GM23338 (cell line): ENCODE data around the gene GPC6. TPM values are rescaled to one million over a fixed set of nuclear protein-coding genes. Genes with fewer than 3 reads are reported as not detected.

Experiments used
- ATAC-seq: fragments of 200-7000 bp; cut with Tn5 transposase; 3 replicates; pipeline ENCODE4 v1.9.1; 2020
- DNase-seq: peaks from one replicate; pipeline ENCODE4 v3.0.0-alpha.2; 2015; ENCODE audit warnings: low spot score
- H2AFZ ChIP-seq: fragments of 200-600 bp; sonication (generic); 2 replicates; pipeline ENCODE4 v1.8.0; 2016; ENCODE audit warnings: antibody characterized with exemption, mild to moderate bottlenecking, moderate library complexity
- H3F3A ChIP-seq: fragments of 200-600 bp; sonication (generic); replicated peaks from 2 replicates; pipeline ENCODE4 v1.8.0; 2017; ENCODE audit warnings: antibody characterized with exemption, mixed run types, low read depth
- H3K27ac ChIP-seq: fragments of 200-600 bp; sonication (generic); 2 replicates; pipeline ENCODE4 v1.6.1; 2016; ENCODE audit warnings: low read depth
- H3K27me3 ChIP-seq: fragments of 200-600 bp; sonication (generic); 2 replicates; pipeline ENCODE4 v1.8.0; 2016; ENCODE audit warnings: mild to moderate bottlenecking, mixed run types, moderate library complexity; ENCODE audit not compliant: insufficient read depth
- H3K36me3 ChIP-seq: fragments of 200-600 bp; sonication (generic); 2 replicates; pipeline ENCODE4 v1.8.0; 2016; ENCODE audit warnings: mild to moderate bottlenecking; ENCODE audit not compliant: insufficient read depth
- H3K4me1 ChIP-seq: fragments of 200-600 bp; sonication (generic); 2 replicates; pipeline ENCODE4 v1.8.0; 2016; ENCODE audit warnings: mild to moderate bottlenecking, moderate library complexity; ENCODE audit not compliant: insufficient read depth
- H3K4me2 ChIP-seq: fragments of 200-600 bp; sonication (generic); 2 replicates; pipeline ENCODE4 v1.7.1; 2017; ENCODE audit warnings: mixed run types
- H3K4me3 ChIP-seq: fragments of 200-600 bp; sonication (generic); 2 replicates; pipeline ENCODE4 v1.6.1; 2016; ENCODE audit warnings: mixed run types
- H3K79me2 ChIP-seq: fragments of 200-600 bp; sonication (generic); replicated peaks from 2 replicates; pipeline ENCODE4 v1.8.0; 2017; ENCODE audit warnings: mild to moderate bottlenecking; ENCODE audit not compliant: insufficient read depth
- H3K9me2 ChIP-seq: fragments of 200-600 bp; sonication (generic); 2 replicates; pipeline ENCODE4 v1.8.0; 2017; ENCODE audit not compliant: insufficient read depth
- H4K20me1 ChIP-seq: fragments of 200-600 bp; sonication (generic); replicated peaks from 2 replicates; pipeline ENCODE4 v1.8.0; 2017; ENCODE audit warnings: mild to moderate bottlenecking; ENCODE audit not compliant: insufficient read depth
- H3K27ac Mint-ChIP-seq: 2 replicates; pipeline ENCODE4 v1.8.0; 2020; ENCODE audit warnings: inconsistent platforms, mild to moderate bottlenecking, moderate library complexity, mixed read lengths
- H3K27me3 Mint-ChIP-seq: 3 replicates; pipeline ENCODE4 v1.8.0; 2022; ENCODE audit warnings: low read depth, mild to moderate bottlenecking, moderate library complexity, mixed read lengths, inconsistent platforms; ENCODE audit not compliant: insufficient read depth, poor library complexity
- H3K36me3 Mint-ChIP-seq: 3 replicates; pipeline ENCODE4 v1.8.0; 2021; ENCODE audit warnings: low read depth, mild to moderate bottlenecking, inconsistent platforms, moderate library complexity, mixed read lengths
- H3K4me1 Mint-ChIP-seq: 3 replicates; pipeline ENCODE4 v1.8.0; 2020; ENCODE audit warnings: mild to moderate bottlenecking, inconsistent platforms, mixed read lengths
- H3K4me3 Mint-ChIP-seq: 3 replicates; pipeline ENCODE4 v1.8.0; 2021; ENCODE audit warnings: moderate library complexity, mild to moderate bottlenecking, inconsistent platforms, mixed read lengths
- H3K9me3 Mint-ChIP-seq: 3 replicates; pipeline ENCODE4 v1.8.0; 2020; ENCODE audit warnings: moderate library complexity, mild to moderate bottlenecking, inconsistent platforms, mixed read lengths
- CREB1 ChIP-seq: fragments of 250-450 bp; sonication (Bioruptor Pico); IDR thresholded peaks from 2 replicates; pipeline ENCODE4 v1.5.0; 2020; ENCODE audit warnings: low read depth, mild to moderate bottlenecking, moderate library complexity
- CTCF ChIP-seq, 2 experiments: fragments of 200-600 bp in 1 of 2; sonication (generic) in 1 of 2; conservative IDR thresholded peaks; 2 replicates each; pipeline versions ENCODE4 v1.5.1 to v1.6.1; 2016 to 2017; ENCODE audit warnings: antibody characterized with exemption in 2 of 2, low read depth in 2 of 2, mild to moderate bottlenecking in 2 of 2, moderate library complexity in 1 of 2
- ETS1 ChIP-seq: IDR thresholded peaks from 2 replicates; pipeline ENCODE4 v1.6.1; 2016; ENCODE audit warnings: antibody characterized with exemption
- EZH2 ChIP-seq: fragments of 200-600 bp; sonication (generic); IDR thresholded peaks from one replicate; pipeline ENCODE4 v1.8.0; 2017; ENCODE audit warnings: antibody characterized with exemption, mild to moderate bottlenecking, low read depth; ENCODE audit not compliant: unreplicated experiment
- EZH2phosphoT487 ChIP-seq: fragments of 200-600 bp; sonication (generic); IDR thresholded peaks from one replicate; pipeline ENCODE4 v1.8.1; 2018; ENCODE audit warnings: antibody characterized with exemption; ENCODE audit not compliant: unreplicated experiment
- JUNB ChIP-seq: IDR thresholded peaks from one replicate; pipeline ENCODE4 v1.6.1; 2016; ENCODE audit warnings: antibody characterized with exemption; ENCODE audit not compliant: unreplicated experiment
- NANOG ChIP-seq: IDR thresholded peaks from 2 replicates; pipeline ENCODE4 v1.6.1; 2016; ENCODE audit warnings: antibody characterized with exemption, borderline replicate concordance
- POLR2AphosphoS5 ChIP-seq: IDR thresholded peaks from 2 replicates; pipeline ENCODE4 v1.6.1; 2016; ENCODE audit warnings: antibody characterized with exemption, low read depth
- REST ChIP-seq: IDR thresholded peaks from one replicate; pipeline ENCODE4 v1.6.1; 2018; ENCODE audit warnings: antibody characterized with exemption; ENCODE audit not compliant: unreplicated experiment
- STAT1 ChIP-seq: IDR thresholded peaks from one replicate; pipeline ENCODE4 v1.6.1; 2016; ENCODE audit warnings: antibody characterized with exemption; ENCODE audit not compliant: unreplicated experiment
- ZNF114 ChIP-seq: fragments of 250-450 bp; sonication (Bioruptor Pico); IDR thresholded peaks from 2 replicates; pipeline ENCODE4 v1.5.0; 2020; ENCODE audit warnings: mild to moderate bottlenecking, moderate library complexity
- ZNF331 ChIP-seq: fragments of 250-450 bp; sonication (Bioruptor Pico); IDR thresholded peaks from 2 replicates; pipeline ENCODE4 v1.5.0; 2020; ENCODE audit warnings: low read depth, mild to moderate bottlenecking, moderate library complexity
- ZNF462 ChIP-seq: fragments of 250-450 bp; sonication (Bioruptor Pico); IDR thresholded peaks from 2 replicates; pipeline ENCODE4 v1.5.0; 2020; ENCODE audit warnings: mild to moderate bottlenecking, moderate library complexity
- polyA plus RNA-seq: library from polyadenylated mRNA; unstranded; fragments of >200 nt; fragmentation: Nextera tagmentation; extraction: Ambion mirVana; gene quantifications from 2 replicates; pipeline ENCODE4 v1.2.1, GENCODE V29; 2016
- total RNA-seq: library from RNA; depleted of rRNA; stranded (reverse); fragments of >200 nt; shearing (Covaris generic); gene quantifications from 2 replicates; pipeline ENCODE4 v1.2.3, GENCODE V29; 2014

GPC6 gene
- total and polyA plus RNA-seq, 2 experiments from 2014 or later = 6.4 to 28.6 TPM

GRCh38 chr13:94408314-94409036, 1181.9 kb downstream of the GPC6 start:
- no peaks in the 10 kb centered on the region for H3K79me2 ChIP-seq
- H3K27ac Mint-ChIP-seq = no peak overlapping the region
- no peaks in the 10 kb centered on the region for H3K9me3 Mint-ChIP-seq
- DNase-seq (no peak), ATAC-seq (no peak)
- H4K20me1 ChIP-seq = no peaks in the 10 kb centered on the region
- no peak overlapping the region for H3K4me3 Mint-ChIP-seq
- H3K9me2 ChIP-seq = no peaks in the 10 kb centered on the region
- no peaks in the 10 kb centered on the region; the same call in 2 of the 3 replicates for H3K4me1 Mint-ChIP-seq
- no peaks in the 10 kb centered on the region for H3K4me1 ChIP-seq
- no peaks in the 10 kb centered on the region for H3F3A ChIP-seq
- no peaks in the 10 kb centered on the region for H3K27me3 ChIP-seq
- H3K36me3 Mint-ChIP-seq = no peaks in the 10 kb centered on the region; the same call in 2 of the 3 replicates
- TF ChIP-seq EZH2 = no peak
- no peak for TF ChIP-seq NANOG
- TF ChIP-seq ETS1 = no peak
- no peak for TF ChIP-seq CTCF (conservative IDR thresholded peaks at IDR 0.05; ENCODE audit: low read depth in 2 of 2)
- no peak for TF ChIP-seq JUNB
- no peak for TF ChIP-seq POLR2AphosphoS5
- TF ChIP-seq ZNF331 (CRISPR knock-in tag) = no peak
- no peak for TF ChIP-seq STAT1
- no peak for TF ChIP-seq ZNF462 (CRISPR knock-in tag)
- no peak for TF ChIP-seq CREB1 (CRISPR knock-in tag)
- no peak for TF ChIP-seq ZNF114 (CRISPR knock-in tag)
- no peak for TF ChIP-seq EZH2phosphoT487
- no peak for TF ChIP-seq REST
- no peak overlapping the region for H3K4me3 ChIP-seq
- no peaks in the 10 kb centered on the region for H3K36me3 ChIP-seq
- H3K27me3 Mint-ChIP-seq = no peaks in the 10 kb centered on the region
- H3K27ac ChIP-seq = no peak overlapping the region
- H3K4me2 ChIP-seq = no peak overlapping the region
- no peak overlapping the region for H2AFZ ChIP-seq
